LoVo (cell line): ENCODE results near the gene TNFRSF12A.

Experiments
- DNase-seq: peaks from one replicate; pipeline ENCODE4 v3.0.0-alpha.2; 2016; ENCODE audit warnings: low spot score

TNFRSF12A gene

DNA sequence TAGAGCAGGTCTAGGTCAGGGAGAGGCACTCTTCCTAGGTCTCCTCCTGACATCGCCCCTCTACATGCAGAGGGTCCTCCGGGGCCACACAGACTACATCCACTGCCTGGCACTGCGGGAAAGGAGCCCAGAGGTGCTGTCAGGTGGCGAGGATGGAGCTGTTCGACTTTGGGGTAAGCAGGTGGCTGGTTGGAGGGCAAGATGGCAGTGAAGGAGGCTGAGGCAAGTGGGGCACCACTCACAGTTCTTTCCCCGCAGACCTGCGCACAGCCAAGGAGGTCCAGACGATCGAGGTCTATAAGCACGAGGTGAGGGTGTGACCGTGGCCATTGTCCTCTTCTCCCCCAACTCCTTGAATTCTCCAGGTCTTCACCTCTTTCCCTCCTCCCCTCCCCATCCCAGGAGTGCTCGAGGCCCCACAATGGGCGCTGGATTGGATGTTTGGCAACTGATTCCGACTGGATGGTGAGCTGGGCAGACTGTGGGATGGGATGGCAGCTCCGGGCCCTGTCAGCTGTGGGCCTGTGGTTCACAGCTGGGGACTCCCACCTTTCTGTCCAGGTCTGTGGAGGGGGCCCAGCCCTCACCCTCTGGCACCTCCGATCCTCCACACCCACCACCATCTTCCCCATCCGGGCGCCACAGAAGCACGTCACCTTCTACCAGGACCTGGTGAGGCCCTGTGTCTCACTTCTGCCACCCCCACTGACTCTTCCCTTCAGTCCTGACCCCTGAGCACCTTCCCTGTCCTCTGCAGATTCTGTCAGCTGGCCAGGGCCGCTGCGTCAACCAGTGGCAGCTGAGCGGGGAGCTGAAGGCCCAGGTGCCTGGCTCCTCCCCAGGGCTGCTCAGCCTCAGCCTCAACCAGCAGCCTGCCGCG lies 6.7 kb downstream of the TNFRSF12A start:
- no peak for DNase-seq

DNA sequence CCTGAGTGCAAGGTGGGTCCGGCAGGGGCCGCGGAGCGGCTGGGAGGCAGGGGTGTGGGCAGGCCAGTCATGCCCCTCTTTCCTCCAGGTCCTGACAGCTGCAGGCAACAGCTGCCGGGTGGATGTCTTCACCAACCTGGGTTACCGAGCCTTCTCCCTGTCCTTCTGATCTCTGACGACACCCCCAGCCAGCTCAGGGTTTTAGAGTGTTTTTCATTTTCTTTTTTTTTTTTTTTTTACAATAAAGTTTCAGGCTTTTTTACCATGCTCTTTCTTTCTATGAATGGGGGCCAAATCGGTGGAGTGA lies 7.3 kb downstream of the TNFRSF12A start:
- no peak for DNase-seq

DNA sequence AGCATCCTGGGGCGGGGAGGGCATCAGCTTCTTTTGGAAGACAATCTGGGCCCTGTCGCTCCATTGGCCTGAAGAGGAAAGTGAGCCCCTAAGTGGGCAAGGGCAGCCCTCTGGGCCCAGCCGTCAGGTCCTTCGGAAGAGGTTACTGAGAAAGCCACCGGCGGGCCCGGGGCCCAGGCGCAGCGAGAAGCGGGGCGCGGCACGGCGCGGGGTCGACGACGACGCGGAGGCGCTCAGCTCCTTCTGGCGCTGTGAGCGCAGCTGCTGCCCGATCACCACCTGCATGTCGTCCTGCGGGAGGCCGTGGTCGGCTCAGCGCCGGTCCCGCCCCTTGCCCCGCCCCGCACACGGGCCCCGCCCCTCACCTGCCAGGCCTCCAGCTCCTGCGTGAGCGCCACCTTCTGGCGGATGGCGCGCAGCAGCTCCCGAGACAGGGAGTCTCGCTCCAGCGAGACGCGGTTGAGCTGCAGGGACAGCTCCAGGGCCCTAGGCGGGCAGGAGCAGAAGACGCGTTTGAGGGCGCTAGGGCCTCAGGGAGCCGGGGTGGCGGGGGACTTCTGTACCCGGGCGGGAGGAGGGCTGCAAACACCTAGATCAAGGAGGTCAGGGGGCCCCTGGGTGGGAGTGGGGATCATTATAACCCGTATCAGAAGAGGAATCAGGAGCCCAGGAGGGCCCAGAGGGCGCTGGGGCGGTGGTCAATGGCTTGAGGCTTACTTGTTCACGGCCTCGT lies 8.0 kb downstream of the TNFRSF12A start:
- peak; percentile 79 for DNase-seq

- DNase-seq: no peak
Observed at GRCh38 chr16:3028716-3029319, 8.7 kb downstream of the TNFRSF12A start.

GRCh38 chr16:3029491-3030221 lies 9.5 kb downstream of the TNFRSF12A start:
- DNase-seq: no peak

- DNase-seq: no peak
Observed at GRCh38 chr16:3030222-3031212, 10.3 kb downstream of the TNFRSF12A start.

GRCh38 chr16:3032624-3033023 lies 12.5 kb downstream of the TNFRSF12A start:
- DNase-seq: no peak

- DNase-seq: no peak
Observed at GRCh38 chr16:3035289-3035971, 15.3 kb downstream of the TNFRSF12A start.

DNA sequence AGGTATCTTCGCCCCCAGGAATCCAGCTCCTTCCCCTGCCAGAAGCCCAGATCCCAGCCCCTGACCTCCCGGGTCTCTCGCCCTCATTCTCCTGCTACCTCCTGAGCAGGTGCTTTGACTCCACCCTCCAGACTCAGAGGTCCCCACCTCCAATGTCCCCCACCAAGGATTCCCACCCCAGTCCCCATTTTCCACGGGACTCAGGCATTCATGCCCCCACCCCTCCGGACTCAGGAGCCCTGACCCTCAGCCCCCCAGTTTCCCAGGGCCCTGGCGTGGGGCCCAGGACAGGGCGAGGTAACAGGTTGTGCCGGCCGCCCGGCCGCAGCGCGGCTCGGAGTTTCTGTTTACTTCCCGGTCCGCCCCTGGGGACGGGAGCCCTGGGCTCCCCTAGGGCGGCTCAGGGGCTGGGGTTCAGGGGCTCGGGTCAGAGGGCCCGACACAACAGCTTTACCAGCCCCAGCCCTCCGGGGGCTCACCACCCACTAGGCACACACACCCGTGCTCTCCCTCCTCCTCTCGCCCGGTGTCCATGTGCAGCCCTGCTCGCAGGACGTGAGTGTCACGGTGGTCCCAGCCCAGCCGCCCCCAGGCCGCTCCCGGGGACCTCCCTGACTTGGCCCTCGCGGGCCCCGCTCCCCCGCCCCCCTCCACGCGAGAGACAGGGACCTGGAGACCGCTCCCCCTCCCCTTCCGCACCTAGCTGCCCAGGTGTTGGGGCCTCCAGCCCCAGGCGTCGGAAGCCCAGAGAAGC lies 16.0 kb downstream of the TNFRSF12A start:
- no peak for DNase-seq

GRCh38 chr16:3036726-3037315 lies 16.7 kb downstream of the TNFRSF12A start, which contains the start of gene BICDL2:
BICDL2 (minus strand) TSS chr16:3036944; CDS start chr16:3035496, 1,448 bp downstream.
- DNase-seq: peak; percentile 51

- no peak for DNase-seq
Observed at GRCh38 chr16:3038256-3038655, 18.1 kb downstream of the TNFRSF12A start.

- no peak for DNase-seq
Observed at GRCh38 chr16:3038896-3039295, 18.7 kb downstream of the TNFRSF12A start.

DNA sequence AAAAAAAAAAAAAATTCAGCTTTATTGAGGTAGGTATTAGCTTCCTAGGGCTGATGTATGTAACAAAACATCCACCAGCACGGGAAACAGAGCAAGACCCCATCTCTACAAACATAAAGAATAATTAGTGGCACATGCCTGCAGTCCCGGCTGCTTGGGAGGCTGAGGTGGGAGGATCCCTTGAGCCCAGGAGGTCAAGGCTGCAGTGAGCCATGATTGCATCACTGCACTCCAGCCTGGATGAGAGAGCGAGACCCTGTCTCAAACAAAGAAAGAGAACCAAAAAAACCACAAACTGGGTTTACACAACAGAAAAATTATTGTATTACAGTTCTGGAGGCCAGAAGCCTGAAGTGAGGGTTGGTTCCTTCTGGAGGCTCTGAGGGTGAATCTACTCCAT lies 22.2 kb downstream of the TNFRSF12A start:
- DNase-seq: no peak

DNA sequence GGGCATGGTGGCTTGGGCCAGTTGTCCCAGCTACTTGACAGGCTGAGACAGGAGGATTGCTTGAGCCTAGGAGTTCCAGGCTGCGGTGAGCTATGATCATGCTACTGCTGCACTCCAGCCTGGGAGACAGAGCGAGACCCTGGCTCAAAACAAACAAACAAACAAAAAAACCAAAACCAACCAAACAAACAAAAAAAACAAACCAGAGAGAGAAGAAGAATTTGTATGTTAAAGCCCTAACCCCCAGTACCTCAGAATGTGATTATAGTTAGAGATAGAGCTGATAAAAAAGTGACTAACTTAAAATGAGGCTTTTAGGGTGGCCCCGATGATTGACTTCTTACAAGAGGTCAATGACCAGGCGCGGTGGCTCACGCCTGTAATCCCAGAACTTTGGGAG lies 24.5 kb downstream of the TNFRSF12A start:
- no peak for DNase-seq

DNA sequence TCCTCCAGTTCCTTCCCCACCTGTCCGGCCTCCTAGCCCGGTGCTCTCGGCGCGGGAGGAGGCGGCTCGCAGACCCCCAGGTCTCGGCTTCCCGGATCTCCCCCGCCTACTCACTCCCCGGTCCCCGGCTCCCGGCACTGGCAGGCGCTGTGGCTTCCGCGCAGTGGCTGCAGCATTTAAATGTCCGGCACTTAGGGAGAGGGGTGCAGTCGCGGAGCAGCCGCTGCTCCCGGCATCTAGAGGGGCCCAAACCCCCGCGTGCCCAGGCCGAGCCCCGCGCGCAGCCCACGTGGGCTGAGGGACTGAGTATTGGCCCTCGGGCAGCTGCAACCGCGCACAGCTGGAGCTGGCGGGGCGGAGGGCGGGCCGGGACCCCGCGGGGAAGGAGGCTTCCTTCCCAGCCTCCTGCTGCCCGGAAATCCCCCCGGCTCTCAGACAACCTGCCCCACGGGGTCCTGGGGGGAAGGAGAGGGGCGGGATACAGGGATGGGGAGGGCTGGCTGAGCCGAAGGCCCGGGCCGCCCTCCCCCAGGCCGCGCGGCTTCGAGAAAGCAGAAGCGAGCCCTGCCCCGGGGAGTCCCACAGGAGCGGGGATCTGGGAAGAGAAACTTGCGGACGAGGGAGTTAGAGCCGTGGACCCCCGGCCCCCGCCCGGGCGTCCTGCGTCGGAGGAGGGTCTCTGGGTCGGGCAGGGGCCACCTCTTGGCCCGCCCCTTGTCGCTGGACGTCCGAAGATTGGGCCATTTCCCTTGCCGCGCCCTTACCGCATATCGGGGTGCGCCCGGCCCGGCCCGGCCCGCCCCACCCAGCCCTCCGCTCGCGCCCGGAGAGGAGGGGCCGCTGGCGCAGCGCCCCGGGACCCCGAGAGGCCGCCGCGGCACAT lies 25.8 kb downstream of the TNFRSF12A start, which contains the start of gene MMP25:
MMP25 (plus strand) TSS at position 804 of the 883 bp plus-strand sequence. CDS start 357 bp downstream, outside the sequence.
- no peak for DNase-seq

- no peak for DNase-seq
Observed at GRCh38 chr16:3046641-3047386, 26.6 kb downstream of the TNFRSF12A start.

DNA sequence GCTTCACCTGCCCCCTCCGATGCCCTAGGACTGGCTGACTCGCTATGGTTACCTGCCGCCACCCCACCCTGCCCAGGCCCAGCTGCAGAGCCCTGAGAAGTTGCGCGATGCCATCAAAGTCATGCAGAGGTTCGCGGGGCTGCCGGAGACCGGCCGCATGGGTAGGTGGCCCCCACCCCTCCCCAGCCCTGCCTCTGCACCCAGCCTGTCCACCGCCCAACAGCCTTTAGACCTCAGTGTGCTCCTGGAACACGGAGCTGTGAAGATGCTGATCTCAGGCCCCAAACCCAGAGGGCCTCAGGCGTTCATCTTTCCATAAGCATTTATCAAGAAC lies 27.2 kb downstream of the TNFRSF12A start:
- no peak for DNase-seq
